Muscle layer of duodenum (tissue), 2 donors: ENCODE results near the gene GEMIN4.
"Not testable (repeated sequence)": the region's sequence is repeated elsewhere in the genome, so short reads cannot be mapped to it uniquely, and the experiment has no call there.

Source experiments
- H3K27ac ChIP-seq: one replicate; pipeline ENCODE4 v1.7.0; 2013; ENCODE audit warnings: mild to moderate bottlenecking, low read length
- H3K27me3 ChIP-seq: one replicate; pipeline ENCODE4 v1.7.0; 2013; ENCODE audit warnings: low read depth, mild to moderate bottlenecking, control low read depth, low read length
- H3K36me3 ChIP-seq, 2 donors: one replicate each; pipeline ENCODE4 v1.7.0; 2013; ENCODE audit warnings: low read length in 2 of 2, control low read depth in 1 of 2, mild to moderate bottlenecking in 1 of 2; ENCODE audit not compliant: insufficient read depth in 2 of 2, control insufficient read depth in 1 of 2
- H3K4me1 ChIP-seq, 2 donors: one replicate each; pipeline ENCODE4 v1.7.0; 2013; ENCODE audit warnings: low read length in 2 of 2, mild to moderate bottlenecking in 2 of 2, control low read depth in 1 of 2, moderate library complexity in 1 of 2; ENCODE audit not compliant: insufficient read depth in 2 of 2, control insufficient read depth in 1 of 2
- H3K4me3 ChIP-seq, 2 donors: one replicate each; pipeline ENCODE4 v1.7.0; 2013; ENCODE audit warnings: low read length in 2 of 2, low read depth in 1 of 2, mild to moderate bottlenecking in 1 of 2
- H3K9me3 ChIP-seq, 2 donors: one replicate each; pipeline ENCODE4 v1.7.0; 2013; ENCODE audit warnings: low read length in 2 of 2, control low read depth in 1 of 2, mild to moderate bottlenecking in 1 of 2; ENCODE audit not compliant: control insufficient read depth in 1 of 2
- donor health status: healthy.

The GEMIN4 gene

GRCh38 chr17:791829-792228 is 39.8 kb upstream of the GEMIN4 start:
- H3K27me3 ChIP-seq: no peaks in the 10 kb centered on the region
- no peak overlapping the region for H3K4me3 ChIP-seq
- peaks cover 4 to 20% of the 10 kb centered on the region in 2 donors for H3K4me1 ChIP-seq
- no peaks in the 10 kb centered on the region for H3K9me3 ChIP-seq
- H3K27ac ChIP-seq: no peak overlapping the region
- peaks cover 0 to 24% of the 10 kb centered on the region in 2 donors for H3K36me3 ChIP-seq

GRCh38 chr17:790874-791247 is 38.8 kb upstream of the GEMIN4 start:
- H3K27ac ChIP-seq, H3K4me3 ChIP-seq, H3K9me3 ChIP-seq, H3K27me3 ChIP-seq: not testable (repeated sequence)
- peaks cover 4 to 20% of the 10 kb centered on the region in 2 donors for H3K4me1 ChIP-seq
- H3K36me3 ChIP-seq: peaks cover 0 to 24% of the 10 kb centered on the region in 2 donors

- not testable (repeated sequence) for H3K27me3 ChIP-seq, H3K27ac ChIP-seq, H3K9me3 ChIP-seq, H3K4me3 ChIP-seq
- H3K4me1 ChIP-seq: peaks cover 4 to 20% of the 10 kb centered on the region in 2 donors
- peaks cover 0 to 24% of the 10 kb centered on the region in 2 donors for H3K36me3 ChIP-seq
Observed at GRCh38 chr17:789931-790873, 38.1 kb upstream of the GEMIN4 start.

- H3K27ac ChIP-seq: no peak overlapping the region
- H3K36me3 ChIP-seq: peaks cover 0 to 24% of the 10 kb centered on the region in 2 donors
Observed at GRCh38 chr17:789160-789840, 37.2 kb upstream of the GEMIN4 start.

GRCh38 chr17:788551-788950 is 36.5 kb upstream of the GEMIN4 start:
- Histone ChIP-seq H3K4me1 (peaks cover 0 to 17% of the 10 kb centered on the region in 2 donors), H3K27me3 (no peaks in the 10 kb centered on the region), H3K9me3 (no peaks in the 10 kb centered on the region), H3K27ac (no peak overlapping the region), H3K4me3 (no peak overlapping the region), H3K36me3 (peaks cover 0 to 24% of the 10 kb centered on the region in 2 donors)

More at GRCh38 chr17:789160-789840, 37.2 kb upstream of the GEMIN4 start:
- Histone ChIP-seq H3K9me3 (no peaks in the 10 kb centered on the region), H3K4me3 (no peak overlapping the region), H3K27me3 (no peaks in the 10 kb centered on the region), H3K4me1 (peaks cover 0 to 16% of the 10 kb centered on the region in 2 donors)

- Histone ChIP-seq H3K9me3 (no peaks in the 10 kb centered on the region), H3K4me3 (no peak overlapping the region), H3K27ac (no peak overlapping the region), H3K36me3 (peaks cover 0 to 22% of the 10 kb centered on the region in 2 donors), H3K4me1 (peaks cover 0 to 23% of the 10 kb centered on the region in 2 donors), H3K27me3 (no peaks in the 10 kb centered on the region)
Observed at GRCh38 chr17:787641-788221, 35.7 kb upstream of the GEMIN4 start.

- H3K4me1 ChIP-seq: peaks cover 5 to 33% of the 10 kb centered on the region in 2 donors
- H3K27ac ChIP-seq, H3K4me3 ChIP-seq, H3K9me3 ChIP-seq, H3K27me3 ChIP-seq: not testable (repeated sequence)
- H3K36me3 ChIP-seq: peaks cover 0 to 12% of the 10 kb centered on the region in 2 donors
Observed at GRCh38 chr17:785901-786300, 33.8 kb upstream of the GEMIN4 start.

GRCh38 chr17:784143-784542 is 32.1 kb upstream of the GEMIN4 start:
- H3K9me3 ChIP-seq: no peaks in the 10 kb centered on the region
- H3K36me3 ChIP-seq: peaks cover 0 to 12% of the 10 kb centered on the region in 2 donors
- no peaks in the 10 kb centered on the region for H3K27me3 ChIP-seq
- no peak overlapping the region for H3K4me3 ChIP-seq
- H3K4me1 ChIP-seq: peaks cover 5 to 28% of the 10 kb centered on the region in 2 donors
- no peak overlapping the region for H3K27ac ChIP-seq

GRCh38 chr17:781805-782731 is 30.0 kb upstream of the GEMIN4 start, which contains the start of the genes GLOD4 and MRM3:
TSS of gene GLOD4 (minus strand) at chr17:782280. CDS start at chr17:782255, 25 bp downstream.
TSS of gene MRM3 (plus strand) at chr17:782353. CDS start at chr17:782379, 26 bp downstream.
- peak within 1 kb of the TSS; percentile 81 for H3K27ac ChIP-seq
- no peaks in the 10 kb centered on the region for H3K9me3 ChIP-seq
- H3K4me3 ChIP-seq: peak within 1 kb of the TSS; percentile 96 to 99
- peaks cover 5 to 28% of the 10 kb centered on the region in 2 donors for H3K4me1 ChIP-seq
- peaks cover 11 to 15% of the 10 kb centered on the region in 2 donors for H3K36me3 ChIP-seq
- H3K27me3 ChIP-seq: no peaks in the 10 kb centered on the region

GRCh38 chr17:778096-778495 is 26.0 kb upstream of the GEMIN4 start:
- Histone ChIP-seq H3K9me3 (no peaks in the 10 kb centered on the region), H3K27ac (no peak overlapping the region), H3K27me3 (no peaks in the 10 kb centered on the region), H3K4me1 (peaks cover 5 to 15% of the 10 kb centered on the region in 2 donors), H3K4me3 (no peak overlapping the region), H3K36me3 (peaks cover 41 to 44% of the 10 kb centered on the region in 2 donors)
